Cardiac muscle cell (in vitro differentiated cells and primary cell): ENCODE data around the gene MLF2. TPM values are rescaled to one million over a fixed set of nuclear protein-coding genes. Genes with fewer than 3 reads are reported as not detected.
A peak's percentile ranks its signal among the peaks of the same experiment; 100 is the strongest.
"Not testable (repeated sequence)": the region's sequence is repeated elsewhere in the genome, so short reads cannot be mapped to it uniquely, and the experiment has no call there.

ENCODE experiments used
- DNase-seq, 2 donors: peaks; one replicate each; pipeline versions ENCODE4 v3.0.0 to v3.0.0-alpha.2; 2010 to 2017; ENCODE audit warnings: low read depth in 1 of 2, low spot score in 1 of 2
- H3K27ac ChIP-seq: fragments of 200-600 bp; sonication (generic); 2 replicates; pipeline ENCODE4 v1.5.1; 2016
- H3K27me3 ChIP-seq: fragments of 200-600 bp; sonication (generic); 2 replicates; pipeline ENCODE4 v1.6.0; 2016; ENCODE audit warnings: control low read depth
- H3K36me3 ChIP-seq: fragments of 200-600 bp; sonication (generic); 2 replicates; pipeline ENCODE4 v1.5.1; 2016; ENCODE audit warnings: control low read depth
- H3K4me1 ChIP-seq: fragments of 200-600 bp; sonication (generic); 2 replicates; pipeline ENCODE4 v1.8.1; 2017; ENCODE audit warnings: low read depth, mild to moderate bottlenecking, mixed run types
- H3K4me3 ChIP-seq: fragments of 200-600 bp; sonication (generic); 2 replicates; pipeline ENCODE4 v1.5.1; 2016; ENCODE audit warnings: mild to moderate bottlenecking
- H3K9me3 ChIP-seq: fragments of 200-600 bp; sonication (generic); 2 replicates; pipeline ENCODE4 v1.5.1; 2017; ENCODE audit warnings: low read depth, mild to moderate bottlenecking, control low read depth
- polyA plus RNA-seq: library from polyadenylated mRNA; unstranded; fragments of >200 nt; fragmentation: Nextera tagmentation; extraction: Ambion mirVana; gene quantifications from 2 replicates; pipeline ENCODE4 v1.2.1, GENCODE V29; 2016
- total RNA-seq: library from RNA; depleted of rRNA; stranded (reverse); fragments of >200 nt; gene quantifications from 2 replicates; pipeline ENCODE4 v1.2.3, GENCODE V29; 2016
- TF ChIP-seq, protein P1 (sequence below): IDR thresholded peaks from 2 replicates; pipeline ENCODE4 v1.5.1; 2012; ENCODE audit warnings: low read depth, mild to moderate bottlenecking, low read length

Gene MLF2
- total and polyA plus RNA-seq, 2 experiments from 2014 or later, result 342 to 592 TPM

DNA sequence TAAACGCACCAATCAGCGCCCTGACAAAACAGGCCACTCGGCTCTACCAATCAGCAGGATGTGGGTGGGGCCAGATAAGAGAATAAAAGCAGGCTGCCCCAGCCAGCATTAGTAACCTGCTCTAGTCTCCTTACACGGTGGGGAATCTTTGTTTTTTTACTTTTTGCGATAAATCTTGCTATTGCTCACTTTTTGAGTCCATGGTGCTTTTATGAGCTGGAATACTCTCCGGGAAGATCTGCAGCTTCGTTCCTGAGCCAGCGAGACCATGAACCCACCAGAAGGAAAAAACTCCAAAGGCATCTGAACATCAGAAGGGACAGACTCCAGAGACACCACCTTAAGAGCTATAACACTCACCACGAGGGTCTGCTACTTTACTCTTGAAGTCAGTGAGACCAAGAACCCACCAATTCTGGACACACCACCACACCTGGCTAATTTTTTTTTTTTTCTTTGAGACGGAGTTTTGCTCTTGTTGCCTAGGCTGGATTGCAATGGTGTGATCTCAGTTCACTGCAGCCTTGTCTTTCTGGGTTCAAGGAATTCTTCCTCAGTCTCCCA, 36.0 kb downstream of the MLF2 start:
- H3K27me3 ChIP-seq, result no peaks in the 10 kb centered on the region
- no peaks in the 10 kb centered on the region for H3K36me3 ChIP-seq
- no peaks in the 10 kb centered on the region for H3K4me1 ChIP-seq
- H3K4me3 ChIP-seq, result no peak overlapping the region
- H3K9me3 ChIP-seq, result no peaks in the 10 kb centered on the region
- no peak overlapping the region for H3K27ac ChIP-seq
- DNase-seq, result no peak
- TF ChIP-seq, protein P1, sequence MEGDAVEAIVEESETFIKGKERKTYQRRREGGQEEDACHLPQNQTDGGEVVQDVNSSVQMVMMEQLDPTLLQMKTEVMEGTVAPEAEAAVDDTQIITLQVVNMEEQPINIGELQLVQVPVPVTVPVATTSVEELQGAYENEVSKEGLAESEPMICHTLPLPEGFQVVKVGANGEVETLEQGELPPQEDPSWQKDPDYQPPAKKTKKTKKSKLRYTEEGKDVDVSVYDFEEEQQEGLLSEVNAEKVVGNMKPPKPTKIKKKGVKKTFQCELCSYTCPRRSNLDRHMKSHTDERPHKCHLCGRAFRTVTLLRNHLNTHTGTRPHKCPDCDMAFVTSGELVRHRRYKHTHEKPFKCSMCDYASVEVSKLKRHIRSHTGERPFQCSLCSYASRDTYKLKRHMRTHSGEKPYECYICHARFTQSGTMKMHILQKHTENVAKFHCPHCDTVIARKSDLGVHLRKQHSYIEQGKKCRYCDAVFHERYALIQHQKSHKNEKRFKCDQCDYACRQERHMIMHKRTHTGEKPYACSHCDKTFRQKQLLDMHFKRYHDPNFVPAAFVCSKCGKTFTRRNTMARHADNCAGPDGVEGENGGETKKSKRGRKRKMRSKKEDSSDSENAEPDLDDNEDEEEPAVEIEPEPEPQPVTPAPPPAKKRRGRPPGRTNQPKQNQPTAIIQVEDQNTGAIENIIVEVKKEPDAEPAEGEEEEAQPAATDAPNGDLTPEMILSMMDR, result no peak

DNA sequence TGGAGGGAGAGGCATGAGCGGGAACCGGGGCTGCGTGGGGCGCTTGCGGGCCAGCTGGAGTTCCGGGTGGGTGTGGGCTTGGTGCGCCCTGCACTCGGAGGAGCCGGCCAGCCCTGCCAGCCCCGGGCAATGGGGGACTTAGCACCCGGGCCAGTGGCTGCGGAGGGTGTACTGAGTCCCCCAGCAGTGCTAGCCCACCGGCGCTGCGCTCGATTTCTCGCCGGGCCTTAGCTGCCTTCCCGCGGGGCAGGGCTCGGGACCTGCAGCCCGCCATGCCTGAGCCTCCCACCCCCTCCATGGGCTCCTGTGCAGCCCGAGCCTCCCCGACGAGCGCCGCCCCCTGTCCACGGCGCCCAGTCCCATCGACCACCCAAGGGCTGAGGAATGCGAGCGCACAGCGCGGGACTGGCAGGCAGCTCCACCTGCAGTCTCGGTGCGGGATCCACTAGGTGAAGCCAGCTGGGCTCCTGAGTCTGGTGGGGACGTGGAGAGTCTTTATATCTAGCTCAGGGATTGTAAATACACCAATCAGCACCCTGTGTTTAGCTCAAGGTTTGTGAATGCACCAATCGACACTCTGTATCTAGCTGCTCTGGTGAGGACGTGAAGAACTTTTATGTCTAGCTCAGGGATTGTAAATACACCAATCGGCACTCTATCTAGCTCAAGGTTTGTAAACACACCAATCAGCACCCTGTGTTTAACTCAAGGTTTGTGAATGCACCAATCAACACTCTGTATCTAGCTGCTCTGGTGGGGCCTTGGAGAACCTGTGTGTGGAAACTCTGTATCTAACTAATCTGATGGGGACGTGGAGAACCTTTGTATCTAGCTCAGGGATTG, 36.7 kb downstream of the MLF2 start:
- not testable (repeated sequence) for H3K9me3 ChIP-seq, H3K36me3 ChIP-seq, H3K4me3 ChIP-seq, H3K4me1 ChIP-seq, DNase-seq, H3K27me3 ChIP-seq, H3K27ac ChIP-seq

DNA sequence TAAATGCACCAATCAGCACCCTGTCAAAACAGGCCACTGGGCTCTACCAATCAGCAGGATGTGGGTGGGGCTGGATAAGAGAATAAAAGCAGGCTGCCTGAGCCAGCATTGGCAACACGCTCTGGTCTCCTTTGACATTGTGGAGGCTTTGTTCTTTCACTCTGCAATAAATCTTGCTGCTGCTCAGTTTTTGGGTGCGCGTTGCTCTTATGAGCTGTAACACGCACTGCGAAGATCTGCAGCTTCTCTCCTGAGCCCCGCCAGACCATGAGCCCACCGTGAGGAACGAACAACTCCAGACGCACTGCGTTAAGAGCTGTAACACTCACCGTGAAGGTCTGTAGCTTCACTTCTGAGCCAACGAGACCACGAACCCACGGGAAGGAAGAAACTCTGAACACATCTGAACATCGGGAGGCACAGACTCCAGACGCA, 44.0 kb downstream of the MLF2 start:
- H3K36me3 ChIP-seq, result no peaks in the 10 kb centered on the region
- no peaks in the 10 kb centered on the region for H3K9me3 ChIP-seq
- H3K27me3 ChIP-seq, result no peaks in the 10 kb centered on the region
- TF ChIP-seq, protein P1, result no peak
- no peak for DNase-seq
- H3K4me3 ChIP-seq, result no peak overlapping the region
- no peaks in the 10 kb centered on the region for H3K4me1 ChIP-seq
- no peak overlapping the region for H3K27ac ChIP-seq

DNA sequence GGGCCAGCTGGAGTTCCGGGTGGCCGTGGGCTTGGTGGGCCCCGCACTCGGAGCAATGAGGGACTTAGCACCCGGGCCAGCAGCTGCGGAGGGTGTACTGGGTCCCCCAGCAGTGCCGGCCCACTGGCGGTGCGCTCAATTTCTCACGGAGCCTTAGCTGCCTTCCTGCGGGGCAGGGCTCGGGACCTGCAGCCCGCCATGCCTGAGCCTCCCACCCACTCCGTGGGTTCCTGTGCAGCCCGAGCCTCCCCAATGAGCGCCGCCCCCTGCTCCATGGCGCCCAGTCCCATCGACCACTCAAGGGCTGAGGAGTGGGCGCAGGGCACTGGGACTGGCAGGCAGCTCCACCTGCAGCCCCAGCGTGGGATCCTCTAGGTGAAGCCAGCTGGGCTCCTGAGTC, 44.6 kb downstream of the MLF2 start:
- not testable (repeated sequence) for H3K36me3 ChIP-seq, H3K9me3 ChIP-seq, H3K27ac ChIP-seq, DNase-seq, H3K4me3 ChIP-seq, H3K27me3 ChIP-seq, H3K4me1 ChIP-seq

DNA sequence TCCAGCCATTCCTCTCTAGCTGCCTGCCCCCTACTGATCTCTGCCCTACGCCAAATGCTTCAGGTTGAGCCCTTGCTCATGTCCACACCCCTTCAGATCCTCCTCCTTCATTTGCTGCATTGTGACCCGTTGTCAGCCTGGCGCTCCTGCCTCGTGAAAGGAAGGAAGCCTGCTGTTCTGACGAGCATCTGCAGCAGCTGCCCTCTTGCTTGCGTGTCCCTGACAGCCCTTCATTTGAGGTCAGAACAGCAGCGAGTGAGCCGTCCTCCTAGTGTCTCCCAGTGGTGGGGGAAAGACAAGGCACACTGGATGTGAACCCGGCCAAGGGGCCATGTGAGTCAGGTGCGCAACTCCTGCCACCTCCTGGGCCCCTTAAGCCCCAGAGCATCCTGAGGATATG, 49.3 kb downstream of the MLF2 start:
- Histone ChIP-seq H3K27me3 (peaks cover 36% of the 10 kb centered on the region), H3K27ac (no peak overlapping the region), H3K9me3 (no peaks in the 10 kb centered on the region), H3K36me3 (no peaks in the 10 kb centered on the region), H3K4me3 (no peak overlapping the region), H3K4me1 (peaks cover 5% of the 10 kb centered on the region)
- DNase-seq, result peak in 1 of 2 donors; percentile 12
- TF ChIP-seq, protein P1, result no peak

DNA sequence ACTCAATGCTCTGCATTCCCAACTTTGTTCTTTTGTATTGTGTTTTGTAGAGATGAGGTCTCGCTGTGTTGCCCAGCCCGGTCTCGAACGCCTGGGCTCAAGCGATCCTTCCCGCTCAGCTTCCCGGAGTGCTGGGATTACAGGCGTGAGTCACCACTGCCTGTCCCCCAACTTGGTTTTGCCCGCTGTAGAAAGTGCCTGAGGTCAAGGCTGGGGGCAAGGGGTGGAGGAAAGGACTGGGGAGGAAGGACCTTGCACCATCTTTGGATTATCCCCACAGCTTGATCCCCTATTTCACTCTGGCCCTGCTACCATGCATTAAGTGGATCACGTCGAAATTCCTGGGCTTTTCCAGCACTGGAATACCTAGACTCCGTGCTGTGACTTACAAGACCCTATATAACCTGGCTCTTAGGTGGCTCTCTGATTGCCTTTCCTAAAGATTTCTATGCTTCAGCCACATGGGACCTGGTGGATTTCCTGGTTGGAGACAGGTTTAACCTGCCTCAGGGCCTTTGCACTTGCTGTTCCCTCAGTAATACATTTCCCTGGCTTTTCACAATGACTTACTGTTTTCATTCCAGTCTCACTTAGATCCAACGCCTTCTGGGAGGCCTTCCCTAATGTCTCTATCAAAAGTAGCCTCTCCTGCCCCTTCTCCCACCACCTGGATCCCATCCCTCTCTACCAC, 51.7 kb downstream of the MLF2 start:
- peaks cover 5% of the 10 kb centered on the region for H3K4me1 ChIP-seq
- H3K27me3 ChIP-seq, result peaks cover 40% of the 10 kb centered on the region
- DNase-seq, result no peak
- no peak overlapping the region for H3K27ac ChIP-seq
- H3K9me3 ChIP-seq, result no peaks in the 10 kb centered on the region
- H3K4me3 ChIP-seq, result peak overlapping the region; percentile 71
- no peaks in the 10 kb centered on the region for H3K36me3 ChIP-seq
- TF ChIP-seq, protein P1, result no peak
